Right kidney (tissue), 9 donors: ENCODE results near the gene TMEM184C.

Experiments used
- DNase-seq: peaks from one replicate; pipeline ENCODE4 v3.0.0-alpha.2; 2016
- long read RNA-seq, 8 donors: transcript quantifications; one replicate each; lab custom pipeline, GENCODE V29; 2026

Gene TMEM184C
- long read RNA-seq, donor 1, full-length matches to known transcripts, result 11 of 11 reads
- long read RNA-seq, donor 1, partial matches to known transcripts, result 0 of 11 reads
- long read RNA-seq, donor 1, other reads (novel, unspliced or antisense), result 0 of 11 reads
- long read RNA-seq, donor 2, full-length matches to known transcripts, result 4 of 4 reads
- long read RNA-seq, donor 2, partial matches to known transcripts, result 0 of 4 reads
- long read RNA-seq, donor 2, other reads (novel, unspliced or antisense), result 0 of 4 reads
- long read RNA-seq, donor 3, full-length matches to known transcripts, result 6 of 23 reads
- long read RNA-seq, donor 3, partial matches to known transcripts, result 17 of 23 reads
- long read RNA-seq, donor 3, other reads (novel, unspliced or antisense), result 0 of 23 reads
- long read RNA-seq, donor 4, full-length matches to known transcripts, result 13 of 13 reads
- long read RNA-seq, donor 4, partial matches to known transcripts, result 0 of 13 reads
- long read RNA-seq, donor 4, other reads (novel, unspliced or antisense), result 0 of 13 reads
- long read RNA-seq, donor 5, full-length matches to known transcripts, result 10 of 10 reads
- long read RNA-seq, donor 5, partial matches to known transcripts, result 0 of 10 reads
- long read RNA-seq, donor 5, other reads (novel, unspliced or antisense), result 0 of 10 reads
- long read RNA-seq, donor 6, full-length matches to known transcripts, result 8 of 16 reads
- long read RNA-seq, donor 6, partial matches to known transcripts, result 8 of 16 reads
- long read RNA-seq, donor 6, other reads (novel, unspliced or antisense), result 0 of 16 reads
- long read RNA-seq, donor 7, full-length matches to known transcripts, result 17 of 17 reads
- long read RNA-seq, donor 7, partial matches to known transcripts, result 0 of 17 reads
- long read RNA-seq, donor 7, other reads (novel, unspliced or antisense), result 0 of 17 reads
- long read RNA-seq, donor 8, full-length matches to known transcripts, result 12 of 58 reads
- long read RNA-seq, donor 8, partial matches to known transcripts, result 46 of 58 reads
- long read RNA-seq, donor 8, other reads (novel, unspliced or antisense), result 0 of 58 reads

GRCh38 chr4:147617173-147617840, at the start of gene TMEM184C:
Gene TMEM184C (plus strand): TSS chr4:147617397. CDS start chr4:147617957, 560 bp downstream.
- peak; percentile 90 for DNase-seq

GRCh38 chr4:147570616-147571015, 46.6 kb upstream of the TMEM184C start:
- no peak for DNase-seq

GRCh38 chr4:147571036-147571770, 46.0 kb upstream of the TMEM184C start:
- no peak for DNase-seq

GRCh38 chr4:147576084-147576483, 41.1 kb upstream of the TMEM184C start:
- DNase-seq, result no peak

- no peak for DNase-seq
Measured at GRCh38 chr4:147578051-147578476, 39.1 kb upstream of the TMEM184C start.

- no peak for DNase-seq
Measured at GRCh38 chr4:147578593-147578992, 38.6 kb upstream of the TMEM184C start.

- DNase-seq, result no peak
Measured at GRCh38 chr4:147580396-147580795, 36.8 kb upstream of the TMEM184C start.

- DNase-seq, result no peak
Measured at GRCh38 chr4:147581606-147582350, 35.4 kb upstream of the TMEM184C start.

GRCh38 chr4:147582386-147583060, 34.7 kb upstream of the TMEM184C start:
- DNase-seq, result no peak

- no peak for DNase-seq
Measured at GRCh38 chr4:147583876-147584275, 33.3 kb upstream of the TMEM184C start.

- DNase-seq, result no peak
Measured at GRCh38 chr4:147586032-147586431, 31.2 kb upstream of the TMEM184C start.

GRCh38 chr4:147586637-147587036, 30.6 kb upstream of the TMEM184C start:
- no peak for DNase-seq

- no peak for DNase-seq
Measured at GRCh38 chr4:147587041-147587440, 30.2 kb upstream of the TMEM184C start.

GRCh38 chr4:147589586-147589985, 27.6 kb upstream of the TMEM184C start:
- no peak for DNase-seq

- peak; percentile 32 for DNase-seq
Measured at GRCh38 chr4:147590249-147590920, 26.8 kb upstream of the TMEM184C start.

GRCh38 chr4:147591106-147591505, 26.1 kb upstream of the TMEM184C start:
- DNase-seq, result no peak

- DNase-seq, result no peak
Measured at GRCh38 chr4:147594107-147594506, 23.1 kb upstream of the TMEM184C start.

GRCh38 chr4:147594578-147594977, 22.6 kb upstream of the TMEM184C start:
- no peak for DNase-seq

GRCh38 chr4:147596377-147596776, 20.8 kb upstream of the TMEM184C start:
- no peak for DNase-seq

GRCh38 chr4:147596981-147597380, 20.2 kb upstream of the TMEM184C start:
- DNase-seq, result no peak
